Glutamatergic neuron (in vitro differentiated cells): ENCODE results near the gene PLCG1. TPM values are rescaled to one million over a fixed set of nuclear protein-coding genes. Genes with fewer than 3 reads are reported as not detected.

ENCODE experiments used
- DNase-seq: peaks from one replicate; pipeline ENCODE4 v3.0.0; 2022
- H3K27ac Mint-ChIP-seq: one replicate; pipeline ENCODE4 v1.8.0; 2020; ENCODE audit warnings: mild to moderate bottlenecking, mixed read lengths, inconsistent platforms; ENCODE audit not compliant: unreplicated experiment
- H3K27me3 Mint-ChIP-seq: one replicate; pipeline ENCODE4 v1.8.0; 2020; ENCODE audit warnings: mild to moderate bottlenecking, moderate library complexity, mixed read lengths, inconsistent platforms; ENCODE audit not compliant: unreplicated experiment
- H3K36me3 Mint-ChIP-seq: one replicate; pipeline ENCODE4 v1.8.0; 2020; ENCODE audit warnings: mild to moderate bottlenecking, mixed read lengths, inconsistent platforms; ENCODE audit not compliant: unreplicated experiment
- H3K4me1 Mint-ChIP-seq: one replicate; pipeline ENCODE4 v1.8.0; 2020; ENCODE audit warnings: mild to moderate bottlenecking, low read depth, mixed read lengths, inconsistent platforms; ENCODE audit not compliant: unreplicated experiment
- H3K4me3 Mint-ChIP-seq: one replicate; pipeline ENCODE4 v1.8.0; 2020; ENCODE audit warnings: mild to moderate bottlenecking, mixed read lengths, inconsistent platforms; ENCODE audit not compliant: unreplicated experiment
- H3K9me3 Mint-ChIP-seq: one replicate; pipeline ENCODE4 v1.8.0; 2020; ENCODE audit warnings: mild to moderate bottlenecking, moderate library complexity, mixed read lengths, inconsistent platforms; ENCODE audit not compliant: unreplicated experiment
- CTCF ChIP-seq: fragments of 200-600 bp; sonication (generic); IDR thresholded peaks from one replicate; pipeline ENCODE4 v1.5.0; 2021; ENCODE audit not compliant: partially characterized antibody, unreplicated experiment
- total RNA-seq: library from RNA; stranded (reverse); fragmentation: NEBNext Ultra II Directional; extraction: Animal tissue kit (Norgen Biotek cat#: 25700); gene quantifications from one replicate; pipeline ENCODE4 v1.2.1, GENCODE V29; 2021; ENCODE audit not compliant: unreplicated experiment

PLCG1 gene
- total RNA-seq, 1 donor from 2014 or later = 458 TPM

- no peak for DNase-seq
- peaks cover 4% of the 10 kb centered on the region for H3K36me3 Mint-ChIP-seq
These were observed 39.6 kb downstream of the PLCG1 start for GRCh38 chr20:41176711-41177552.

GRCh38 chr20:41177636-41178035 lies 40.3 kb downstream of the PLCG1 start:
- DNase-seq = no peak
- Mint-ChIP-seq H3K4me3 (no peak overlapping the region), H3K36me3 (peaks cover 4% of the 10 kb centered on the region), H3K9me3 (peaks cover 21% of the 10 kb centered on the region), H3K27me3 (peaks cover 13% of the 10 kb centered on the region), H3K4me1 (peaks cover 7% of the 10 kb centered on the region), H3K27ac (no peak overlapping the region)
- TF ChIP-seq CTCF = no peak

More at GRCh38 chr20:41176711-41177552, 39.6 kb downstream of the PLCG1 start:
- Mint-ChIP-seq H3K27ac (no peak overlapping the region), H3K9me3 (peaks cover 22% of the 10 kb centered on the region), H3K4me3 (no peak overlapping the region), H3K27me3 (peaks cover 13% of the 10 kb centered on the region), H3K4me1 (peaks cover 7% of the 10 kb centered on the region)
- no peak for TF ChIP-seq CTCF

- Mint-ChIP-seq H3K4me3 (no peak overlapping the region), H3K36me3 (peaks cover 3% of the 10 kb centered on the region), H3K27me3 (peaks cover 11% of the 10 kb centered on the region), H3K4me1 (peaks cover 7% of the 10 kb centered on the region), H3K9me3 (peaks cover 19% of the 10 kb centered on the region), H3K27ac (no peak overlapping the region)
- TF ChIP-seq CTCF = no peak
- DNase-seq = no peak
These were observed 41.2 kb downstream of the PLCG1 start for GRCh38 chr20:41178495-41178894.

GRCh38 chr20:41178904-41179432 lies 41.6 kb downstream of the PLCG1 start:
- Mint-ChIP-seq H3K4me3 (no peak overlapping the region), H3K27ac (no peak overlapping the region), H3K27me3 (peaks cover 11% of the 10 kb centered on the region)

More at GRCh38 chr20:41178904-41179432, 41.6 kb downstream of the PLCG1 start:
- Mint-ChIP-seq H3K4me1 (peaks cover 6% of the 10 kb centered on the region), H3K9me3 (peaks cover 16% of the 10 kb centered on the region), H3K36me3 (no peaks in the 10 kb centered on the region)
- no peak for TF ChIP-seq CTCF
- no peak for DNase-seq
